PFSK-1 (cell line): ENCODE results near the gene LHPP.

ENCODE experiments used
- FOXP2 ChIP-seq: optimal IDR thresholded peaks from 2 replicates; pipeline ENCODE3; 2011; ENCODE audit warnings: borderline replicate concordance, control low read depth, inconsistent platforms; ENCODE audit not compliant: insufficient read depth; ENCODE audit errors: extremely low read length, extremely low read depth
- POLR2AphosphoS5 ChIP-seq: IDR thresholded peaks from 2 replicates; pipeline ENCODE4 v1.6.1; 2012; ENCODE audit warnings: low read depth, mild to moderate bottlenecking, control low read depth, low read length, moderate library complexity
- REST ChIP-seq, 2 experiments: IDR thresholded peaks; 2 replicates each; pipeline versions ENCODE4 v1.6.1 to v1.8.0; 2011 to 2012; ENCODE audit warnings: low read depth in 2 of 2, low read length in 2 of 2, control low read depth in 1 of 2, inconsistent platforms in 1 of 2, mild to moderate bottlenecking in 1 of 2, moderate library complexity in 1 of 2; ENCODE audit not compliant: insufficient read depth in 1 of 2
- SIN3A ChIP-seq: IDR thresholded peaks from 2 replicates; pipeline ENCODE4 v1.6.1; 2012; ENCODE audit warnings: mild to moderate bottlenecking, low read length, moderate library complexity, borderline replicate concordance; ENCODE audit not compliant: insufficient read depth
- TAF1 ChIP-seq: IDR thresholded peaks from 2 replicates; pipeline ENCODE4 v1.6.1; 2012; ENCODE audit warnings: low read length, control low read depth, borderline replicate concordance; ENCODE audit not compliant: insufficient read depth

The LHPP gene

GRCh38 chr10:124508070-124508667 is 46.5 kb downstream of the LHPP start:
- no peak for TF ChIP-seq TAF1
- TF ChIP-seq FOXP2, result no peak
- TF ChIP-seq REST (IDR thresholded peaks at IDR 0.05; ENCODE audit: insufficient read depth in 1 of 2, low read depth in 2 of 2, low read length in 2 of 2), result no peak
- TF ChIP-seq SIN3A, result no peak
- TF ChIP-seq POLR2AphosphoS5, result no peak

GRCh38 chr10:124508907-124509454 is 47.4 kb downstream of the LHPP start:
- TF ChIP-seq SIN3A, result no peak
- no peak for TF ChIP-seq POLR2AphosphoS5
- TF ChIP-seq TAF1, result no peak
- TF ChIP-seq FOXP2, result no peak
- no peak for TF ChIP-seq REST (IDR thresholded peaks at IDR 0.05; ENCODE audit: insufficient read depth in 1 of 2, low read depth in 2 of 2, low read length in 2 of 2)

- TF ChIP-seq FOXP2 (no peak), TAF1 (no peak), SIN3A (no peak), REST (IDR thresholded peaks at IDR 0.05; ENCODE audit: insufficient read depth in 1 of 2, low read depth in 2 of 2, low read length in 2 of 2) (no peak), POLR2AphosphoS5 (no peak)
These were observed 48.4 kb downstream of the LHPP start for GRCh38 chr10:124509880-124510632.

- TF ChIP-seq POLR2AphosphoS5, result no peak
- no peak for TF ChIP-seq TAF1
- no peak for TF ChIP-seq FOXP2
- no peak for TF ChIP-seq REST (IDR thresholded peaks at IDR 0.05; ENCODE audit: insufficient read depth in 1 of 2, low read depth in 2 of 2, low read length in 2 of 2)
- TF ChIP-seq SIN3A, result no peak
These were observed 49.1 kb downstream of the LHPP start for GRCh38 chr10:124510759-124511158.
